T47D (cell line): ENCODE results near the gene HIBADH.

Source experiments
- DNase-seq, 2 experiments: peaks; one replicate each; pipeline versions ENCODE4 v3.0.0 to v3.0.0-alpha.2; 2011 to 2012; ENCODE audit warnings: low read depth in 1 of 2, low spot score in 1 of 2
- JUND ChIP-seq: IDR thresholded peaks from 2 replicates; pipeline ENCODE4 v1.6.1; 2012; ENCODE audit warnings: low read depth
- in situ Hi-C: cut with HindIII; loops from 2 replicates; pipeline ENCODE4 v1.10.0; 2016; ENCODE audit warnings: low sequenced_read_pairs, low pct_unique_long_range_greater_than_20kb

The HIBADH gene

DNA sequence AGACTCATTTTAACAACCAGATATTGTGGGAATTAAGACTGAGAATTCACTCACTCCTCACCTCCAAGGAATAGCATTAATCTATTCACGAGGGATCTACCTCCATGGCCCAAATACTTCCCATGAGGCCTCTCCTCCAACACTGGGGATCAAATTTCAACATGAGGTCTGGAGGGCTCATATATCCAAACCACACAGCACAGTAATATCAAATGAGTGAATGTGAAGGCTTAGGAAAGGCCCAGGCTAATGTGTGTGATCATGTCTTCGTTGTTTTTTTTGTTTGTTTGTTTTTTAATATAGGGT, 46.5 kb downstream of the HIBADH start:
- in situ Hi-C loops = no loop called here
- TF ChIP-seq JUND = no peak
- no peak for DNase-seq

DNA sequence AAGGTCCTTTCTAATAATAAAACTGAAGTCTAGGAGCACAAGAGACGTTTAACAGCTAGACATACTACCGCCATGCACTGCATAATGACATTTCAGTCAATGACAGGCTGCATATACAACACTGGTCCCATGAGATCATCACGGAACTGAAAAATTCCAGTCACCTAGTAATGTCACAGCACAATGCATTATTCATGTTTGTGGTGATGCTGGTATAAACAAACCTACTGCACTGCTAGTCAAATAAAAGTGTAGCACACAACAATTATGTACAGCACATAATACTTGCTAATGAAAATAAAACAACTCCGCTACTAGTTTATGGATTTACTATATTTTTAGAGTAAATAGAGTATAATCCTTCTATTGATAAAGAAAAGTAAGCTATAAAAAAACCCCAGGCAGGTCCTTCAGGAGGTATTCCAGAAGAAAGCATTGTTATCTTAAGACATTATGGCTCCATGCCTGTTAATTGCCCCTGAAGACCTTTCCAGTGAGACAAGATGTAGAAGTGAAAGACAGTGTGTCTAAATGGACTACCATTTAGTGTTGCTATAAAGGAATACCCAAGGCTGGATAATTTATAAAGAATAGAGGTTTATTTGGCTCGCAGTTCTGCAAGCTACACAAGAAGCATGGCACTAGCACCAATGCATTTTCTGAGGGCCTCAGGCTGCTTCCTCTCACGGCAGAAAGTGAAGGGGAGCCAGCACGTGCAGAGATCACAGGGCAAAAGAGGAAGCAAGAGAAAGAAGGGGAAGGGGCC, 47.1 kb downstream of the HIBADH start:
- in situ Hi-C loops = no loop called here
- TF ChIP-seq JUND = no peak
- no peak for DNase-seq

GRCh38 chr7:27614095-27614494, 48.6 kb downstream of the HIBADH start:
- no peak for DNase-seq
- no peak for TF ChIP-seq JUND
- in situ Hi-C loops = no loop called here

- no peak for DNase-seq
- in situ Hi-C loops = no loop called here
- TF ChIP-seq JUND = no peak
These were observed 51.6 kb downstream of the HIBADH start for GRCh38 chr7:27611059-27611458.

DNA sequence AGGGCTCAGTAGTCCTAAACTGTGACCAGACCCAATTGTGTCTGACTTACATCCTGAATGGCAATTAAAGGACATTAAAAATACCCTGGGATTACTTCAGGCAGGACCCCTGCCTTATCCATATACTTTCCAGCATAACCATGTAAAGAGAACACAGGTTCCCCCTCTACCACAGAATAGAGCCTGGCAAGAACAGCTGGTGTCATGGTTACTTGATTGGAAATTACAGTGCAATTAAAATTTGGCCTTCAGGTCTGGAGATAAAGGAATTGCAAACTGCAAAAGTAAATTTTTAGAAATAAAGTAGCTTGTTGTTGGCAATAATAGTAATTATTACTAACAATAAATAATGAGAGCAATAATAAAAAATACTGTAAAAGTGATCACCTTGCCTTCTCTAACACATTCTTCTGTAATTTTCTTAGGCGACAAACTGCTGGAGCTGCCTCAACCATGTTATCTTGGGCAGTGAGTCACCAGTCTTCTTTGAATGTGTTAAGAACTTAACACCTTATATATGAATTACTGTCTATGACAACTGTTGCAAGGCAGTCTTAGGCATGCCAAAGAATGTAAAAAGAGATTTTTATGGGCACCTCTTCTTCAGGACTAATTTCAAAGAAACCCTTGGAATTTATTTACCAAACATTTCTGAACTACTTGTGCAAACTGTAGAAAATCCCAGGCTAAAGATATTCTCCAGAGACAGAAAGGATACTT, 53.7 kb downstream of the HIBADH start:
- in situ Hi-C loops = no loop called here
- TF ChIP-seq JUND = no peak
- DNase-seq = no peak

GRCh38 chr7:27607210-27607606, 55.5 kb downstream of the HIBADH start:
- in situ Hi-C loops = no loop called here
- TF ChIP-seq JUND = no peak

DNA sequence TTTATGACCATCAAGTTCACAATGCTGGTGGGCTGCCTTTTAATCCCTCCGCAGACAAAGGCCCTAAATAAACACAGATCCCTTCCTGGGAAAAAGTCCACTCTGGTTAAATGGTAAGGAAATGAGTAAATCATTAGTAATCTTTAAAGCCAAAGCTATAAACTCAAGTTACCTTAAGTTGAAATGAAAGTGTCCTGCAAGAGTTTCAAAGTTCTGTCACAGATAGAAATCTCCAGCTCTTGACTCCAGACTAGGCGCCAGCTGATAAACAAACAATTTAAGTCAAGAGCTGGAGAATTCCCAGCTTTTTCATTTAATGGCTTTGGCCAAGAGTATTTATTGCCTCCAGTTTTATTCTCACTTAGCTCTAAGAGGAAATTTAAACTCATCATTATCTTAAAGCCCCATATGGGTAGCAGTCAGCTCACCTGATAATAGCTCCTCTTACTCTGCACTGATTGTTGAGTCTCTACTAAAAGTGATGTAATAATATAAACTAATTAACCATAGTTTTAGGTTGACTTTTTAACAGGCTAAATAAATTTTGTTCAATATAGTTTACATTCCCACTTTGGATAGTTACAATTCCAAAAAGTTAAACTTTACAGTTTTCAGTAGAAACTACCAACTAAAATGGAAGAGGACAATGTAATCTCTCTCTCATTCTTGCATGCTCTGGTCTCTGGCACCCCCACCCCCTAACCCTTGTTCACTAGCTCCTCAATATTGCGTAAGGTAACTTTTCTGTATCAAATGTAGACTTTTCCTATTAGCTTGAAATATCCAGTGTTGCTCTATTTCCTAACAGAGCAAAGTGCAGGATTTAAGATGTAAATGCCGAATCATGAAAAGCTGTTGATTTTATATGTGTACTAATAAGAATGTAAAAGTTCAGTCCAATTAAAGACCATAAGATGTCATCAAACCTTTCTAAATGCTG, 56.1 kb downstream of the HIBADH start:
- no peak for TF ChIP-seq JUND
- in situ Hi-C loops = no loop called here
- DNase-seq = no peak

More at GRCh38 chr7:27607210-27607606, 55.5 kb downstream of the HIBADH start:
- no peak for DNase-seq

- TF ChIP-seq JUND = no peak
- DNase-seq = peak in 1 of 2 experiments; percentile 55
- in situ Hi-C loops = no loop called here
These were observed 56.9 kb downstream of the HIBADH start for GRCh38 chr7:27605689-27606269.

DNA sequence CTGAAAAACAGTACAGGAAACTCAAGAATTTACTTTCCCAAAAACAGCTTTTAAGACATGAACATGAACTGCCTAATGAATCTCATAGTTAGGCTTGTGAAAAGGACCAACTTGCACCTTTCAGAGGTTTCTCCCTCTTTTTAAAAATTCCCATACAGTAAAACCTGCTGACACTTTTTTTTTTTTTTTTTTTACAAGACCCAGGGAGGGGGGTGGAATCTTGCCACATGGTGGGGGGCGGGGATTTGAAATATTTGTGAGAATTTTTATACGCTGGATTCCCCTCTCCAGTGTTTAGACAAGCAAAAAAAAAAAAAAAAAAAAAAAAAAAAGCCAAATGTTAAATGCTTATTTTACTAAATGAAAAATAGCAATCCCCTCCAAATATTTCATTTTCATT, 57.4 kb downstream of the HIBADH start:
- TF ChIP-seq JUND = no peak
- in situ Hi-C loops = no loop called here
- no peak for DNase-seq

DNA sequence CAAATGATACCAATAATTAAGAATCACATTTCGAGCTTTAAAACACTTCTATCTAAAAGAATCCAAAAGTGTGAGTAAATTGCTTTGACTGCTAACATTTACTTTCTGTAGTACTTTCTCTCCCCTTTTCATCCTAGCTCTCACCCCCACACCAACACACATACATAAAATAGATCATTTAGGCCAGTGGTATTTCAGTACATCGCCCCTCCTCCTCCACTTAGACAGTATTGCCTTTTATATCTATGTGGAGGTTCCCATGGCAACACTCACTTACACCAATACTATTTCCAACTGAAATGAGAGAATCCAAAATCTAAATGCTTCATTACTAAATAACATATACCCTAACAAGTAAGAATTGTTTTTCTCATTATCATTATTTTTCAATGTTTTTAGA, 58.9 kb downstream of the HIBADH start:
- no peak for DNase-seq
- no peak for TF ChIP-seq JUND

DNA sequence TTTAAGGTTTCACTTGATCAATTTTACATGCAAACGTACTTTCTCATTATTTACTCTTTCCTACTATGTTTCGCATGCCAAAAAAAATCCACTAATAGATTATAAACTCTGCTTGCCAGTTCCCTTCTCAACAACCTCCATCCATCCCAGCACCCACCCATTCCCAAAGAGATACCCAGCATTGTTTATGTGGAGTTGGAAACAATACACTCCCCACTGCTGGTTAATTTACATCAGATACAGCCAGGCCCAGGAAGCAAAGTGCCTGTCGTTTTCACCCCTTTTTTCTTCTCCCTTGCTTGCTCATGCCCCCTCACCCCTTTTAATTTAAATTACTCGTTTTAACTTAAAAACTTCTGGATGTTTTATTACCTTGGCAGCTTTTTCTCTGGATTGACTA, 59.9 kb downstream of the HIBADH start:
- TF ChIP-seq JUND = no peak
- no peak for DNase-seq
- in situ Hi-C loops = no loop called here

More for the DNA sequence above, 58.9 kb downstream of the HIBADH start:
- in situ Hi-C loops = no loop called here

GRCh38 chr7:27601217-27601616, 61.5 kb downstream of the HIBADH start:
- TF ChIP-seq JUND = no peak
- DNase-seq = no peak
- in situ Hi-C loops = no loop called here
